Heart left ventricle (tissue), 13 donors: ENCODE data around the gene CBX7.

Experiments
- POLR2A ChIP-seq, 2 donors: fragments of 450-650 bp; IDR thresholded peaks; one replicate each; pipeline ENCODE4 v1.6.1; 2017; ENCODE audit warnings: antibody characterized with exemption in 2 of 2, mild to moderate bottlenecking in 2 of 2, moderate library complexity in 2 of 2
- TF ChIP-seq, protein P1 (sequence below), 12 donors: fragments of 200-600 bp; sonication (generic) in 4 of 12; IDR thresholded peaks; one replicate each; pipeline versions ENCODE4 v1.5.0 to v1.8.0; 2018 to 2022; ENCODE audit warnings: antibody characterized with exemption in 12 of 12, mild to moderate bottlenecking in 5 of 12
- donor health status: ischemic (EF 13 %, LVEDD 7.1; RV severe dilation, severe dysfunction).
- donor health status: DM: no; HTN: yes; CAD: no.
- donor health status: DM: no; HTN: no; CAD: no.
- donor health status: ischemic (EF 25% LVEDD 6.9; RV normal size, moderate dysfunction).
- donor health status: ischemic (EF 25% LVEDD 5.7; RV mildly dilated, moderate dysfunction).
- donor health status: ischemic (EF 35%, LVEDD 5.7; RV mildly dilated, moderate dysfunction).
- donor health status: nonischemic (EF 11% LVEDD 7.7; RV severe dilation, severe dysfunction).
- donor health status: DM: yes; HTN: yes; CAD: no.
- donor health status: PGD.
- donor health status: ischemic (EF 29% LVEDD 5.4; RV normal size, mild dysfunction).
- donor health status: nonischemic (EF 23%, LVEDD 6.1; RV moderate dilation, normal function).

GRCh38 chr22:39132281-39132680 is 20.2 kb downstream of the CBX7 start:
- TF ChIP-seq, protein P1, sequence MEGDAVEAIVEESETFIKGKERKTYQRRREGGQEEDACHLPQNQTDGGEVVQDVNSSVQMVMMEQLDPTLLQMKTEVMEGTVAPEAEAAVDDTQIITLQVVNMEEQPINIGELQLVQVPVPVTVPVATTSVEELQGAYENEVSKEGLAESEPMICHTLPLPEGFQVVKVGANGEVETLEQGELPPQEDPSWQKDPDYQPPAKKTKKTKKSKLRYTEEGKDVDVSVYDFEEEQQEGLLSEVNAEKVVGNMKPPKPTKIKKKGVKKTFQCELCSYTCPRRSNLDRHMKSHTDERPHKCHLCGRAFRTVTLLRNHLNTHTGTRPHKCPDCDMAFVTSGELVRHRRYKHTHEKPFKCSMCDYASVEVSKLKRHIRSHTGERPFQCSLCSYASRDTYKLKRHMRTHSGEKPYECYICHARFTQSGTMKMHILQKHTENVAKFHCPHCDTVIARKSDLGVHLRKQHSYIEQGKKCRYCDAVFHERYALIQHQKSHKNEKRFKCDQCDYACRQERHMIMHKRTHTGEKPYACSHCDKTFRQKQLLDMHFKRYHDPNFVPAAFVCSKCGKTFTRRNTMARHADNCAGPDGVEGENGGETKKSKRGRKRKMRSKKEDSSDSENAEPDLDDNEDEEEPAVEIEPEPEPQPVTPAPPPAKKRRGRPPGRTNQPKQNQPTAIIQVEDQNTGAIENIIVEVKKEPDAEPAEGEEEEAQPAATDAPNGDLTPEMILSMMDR (IDR thresholded peaks at IDR 0.05), result no peak
- no peak for TF ChIP-seq POLR2A (IDR thresholded peaks at IDR 0.05)
